Measurements from ENCODE around the gene KLK7. TPM values are rescaled to one million over a fixed set of nuclear protein-coding genes. Genes with fewer than 3 reads are reported as not detected.

KLK7 gene
- total and polyA plus RNA-seq, 10 of the 15 experiments (the other 5 are each of a cell fraction or from before 2014, with no cell fraction given): not detected

- no peak for ATAC-seq
- Histone ChIP-seq H2AFZ (ENCODE audit: control insufficient read depth, low read depth, low read length) (no peak within 1 kb of the TSS), H3K79me2 (ENCODE audit: control insufficient read depth, insufficient read depth, low read length) (no peaks in the 10 kb centered on the region), H3K36me3 (ENCODE audit: control insufficient read depth in 2 of 2, insufficient read depth in 2 of 2, low read length in 1 of 2) (no peaks in the 10 kb centered on the region), H3K27me3 (replicated peaks in 1 of 2; ENCODE audit: control insufficient read depth in 2 of 2, insufficient read depth in 2 of 2, low read length in 1 of 2) (no peaks in the 10 kb centered on the region; a peak in 1 of 4 replicates), H3K4me1 (ENCODE audit: control insufficient read depth, insufficient read depth, low read length) (no peaks in the 10 kb centered on the region), H3K9ac (ENCODE audit: control insufficient read depth, insufficient read depth, low read length) (no peak within 1 kb of the TSS), H3K9me3 (replicated peaks; ENCODE audit: control insufficient read depth, insufficient read depth, low read length) (no peaks in the 10 kb centered on the region), H3K4me2 (ENCODE audit: control insufficient read depth, insufficient read depth) (no peak within 1 kb of the TSS), H3K4me3 (no peak within 1 kb of the TSS), H4K20me1 (ENCODE audit: control insufficient read depth, insufficient read depth) (no peaks in the 10 kb centered on the region), H3K27ac (ENCODE audit: control insufficient read depth, insufficient read depth) (no peak within 1 kb of the TSS)
- no peak for FAIRE-seq
- TF ChIP-seq FOXM1 (IDR thresholded peaks at IDR 0.05; ENCODE audit: low read depth, low read length): no peak
- TF ChIP-seq NFYA (IDR thresholded peaks at IDR 0.05; ENCODE audit: borderline replicate concordance, low read depth, low read length): no peak
- no peak for TF ChIP-seq CEBPB (IDR thresholded peaks at IDR 0.05; ENCODE audit: borderline replicate concordance in 1 of 2, low read depth in 2 of 2, low read length in 2 of 2)
- TF ChIP-seq ZBTB40 (IDR thresholded peaks at IDR 0.05; ENCODE audit: borderline replicate concordance): no peak
- no peak for TF ChIP-seq CREM (IDR thresholded peaks at IDR 0.05; ENCODE audit: low read depth)
- no peak for TF ChIP-seq SMAD5 (IDR thresholded peaks at IDR 0.05; ENCODE audit: low read depth)
- no peak for TF ChIP-seq E2F8 (IDR thresholded peaks at IDR 0.05; ENCODE audit: low read depth, partially characterized antibody)
- no peak for TF ChIP-seq NRF1 (conservative IDR thresholded peaks at IDR 0.05; ENCODE audit: low read depth, low read length)
- ChIA-PET SMC1A (ENCODE audit: uncharacterized antibody, unreplicated experiment) (no interaction called here), CTCF (no interaction called here), RAD21 (ENCODE audit: unreplicated experiment) (no interaction called here), POLR2A (no interaction called here)
- 35% methylated on average over 7 of the region's 11 CpGs for WGBS (ENCODE audit: insufficient coverage, insufficient replicate concordance, low lambda C conversion rate, missing lambda C conversion rate)
- DNase-seq (ENCODE audit: low read depth, low spot score): no peak
- intact Hi-C loops (cut with micrococcal nuclease; ENCODE audit: unreplicated experiment) (no loop called here), in situ Hi-C loops (cut with MboI) (no loop called here)
- BruUV-seq (replicated peaks): no TSS peak
Measured at GRCh38 chr19:51026554-51026831, 42.8 kb upstream of the KLK7 start, which contains the start of gene KLK11. Gene KLK11 (minus strand): TSS chr19:51026616. CDS start chr19:51025631, 985 bp downstream.
